Stromal cell of bone marrow (primary cell): ENCODE data around the gene MMP23B.
"Not testable (repeated sequence)": the region's sequence is repeated elsewhere in the genome, so short reads cannot be mapped to it uniquely, and the experiment has no call there.

Experiments
- DNase-seq: peaks from one replicate; pipeline ENCODE4 v3.0.0-alpha.2; 2012; ENCODE audit warnings: low read depth

The MMP23B gene

GRCh38 chr1:1631782-1632420 lies at the start of gene MMP23B:
Gene MMP23B (plus strand): TSS chr1:1632173. CDS start chr1:1632219, 46 bp downstream.
- DNase-seq: no peak

DNA sequence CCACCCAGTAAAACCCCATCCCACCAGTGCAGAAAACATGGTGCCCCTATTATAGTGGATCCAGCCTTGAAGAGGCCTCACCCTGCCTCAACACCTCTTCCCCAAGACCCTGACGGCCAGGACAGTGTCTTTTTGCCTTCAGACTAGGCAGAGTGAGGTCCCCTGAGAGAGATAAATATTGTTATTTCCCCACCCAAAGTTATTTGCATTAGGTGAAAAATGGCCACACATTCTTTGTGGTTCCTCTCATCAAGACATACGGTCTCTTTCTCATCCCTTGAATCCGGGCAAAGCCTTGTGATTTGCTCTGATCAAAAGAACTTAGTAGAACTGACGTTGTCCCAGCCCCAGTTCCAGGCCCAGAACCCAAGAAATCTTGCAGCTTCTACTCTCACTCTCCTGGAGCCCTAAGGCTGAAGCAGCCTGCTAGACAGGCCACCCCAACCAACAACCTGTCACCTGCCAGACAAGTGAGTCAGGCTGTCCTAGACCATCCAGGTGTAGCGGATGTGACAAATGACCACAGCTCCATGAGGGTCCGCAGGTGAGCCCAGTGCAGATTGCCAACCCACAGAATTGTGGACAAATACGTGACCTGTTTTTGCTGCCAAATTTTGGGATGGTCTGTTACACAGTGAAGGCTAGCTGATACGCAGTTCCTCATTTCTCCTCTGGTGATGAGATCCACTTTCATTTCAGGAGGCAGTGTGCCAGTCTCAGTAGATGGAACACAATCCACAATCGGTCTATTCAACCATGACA lies 49.2 kb upstream of the MMP23B start:
- DNase-seq: no peak

DNA sequence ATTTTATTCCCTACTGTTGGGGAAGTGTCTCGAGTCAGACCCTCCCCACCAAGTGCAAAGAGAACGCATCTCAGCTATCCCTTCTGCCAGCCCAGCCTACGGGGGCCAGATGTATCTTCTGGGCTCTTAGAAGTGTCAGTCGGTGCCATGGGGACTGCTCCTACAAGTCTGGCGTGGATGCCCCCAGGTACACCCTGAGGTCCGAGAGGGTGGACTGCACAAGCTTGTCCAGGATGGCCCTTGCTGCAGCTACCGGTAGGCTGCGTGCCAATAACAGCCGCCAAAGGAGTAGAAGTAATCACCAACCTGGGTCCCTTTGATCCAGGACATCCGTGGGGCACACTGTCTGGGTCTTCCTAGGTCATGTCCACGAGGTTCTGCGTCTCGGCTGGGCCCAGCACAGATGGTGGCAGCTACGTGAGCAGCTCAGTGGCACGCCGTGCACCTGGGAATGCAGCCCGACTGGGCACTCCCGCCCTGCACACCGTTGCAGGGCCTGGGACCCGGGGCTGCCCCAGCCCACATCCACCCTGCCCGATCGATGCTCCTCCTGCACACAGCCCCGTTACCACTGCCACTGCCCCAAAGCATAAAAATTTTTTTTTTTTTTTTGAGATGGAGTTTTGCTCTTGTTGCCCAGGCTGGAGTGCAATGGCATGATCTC lies 48.5 kb upstream of the MMP23B start:
- no peak for DNase-seq

DNA sequence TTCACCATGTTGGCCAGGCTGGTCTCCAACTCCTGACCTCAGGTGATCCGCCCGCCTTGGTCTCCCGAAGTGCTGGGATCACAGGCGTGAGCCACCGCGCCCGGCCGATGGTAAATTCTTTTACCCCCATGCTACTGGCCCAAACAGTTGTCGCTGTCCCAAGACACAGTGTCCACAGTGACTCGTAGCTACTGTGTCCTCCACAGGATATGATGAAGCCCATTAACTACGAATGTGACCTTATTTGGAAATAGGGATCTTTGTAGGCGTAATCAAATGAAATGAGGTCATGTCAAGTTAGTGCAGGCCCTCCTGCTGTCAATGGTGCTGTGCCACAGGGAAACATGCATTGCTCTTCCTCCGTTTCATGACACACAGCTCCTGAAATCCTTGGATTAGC lies 40.5 kb upstream of the MMP23B start:
- DNase-seq: no peak

DNA sequence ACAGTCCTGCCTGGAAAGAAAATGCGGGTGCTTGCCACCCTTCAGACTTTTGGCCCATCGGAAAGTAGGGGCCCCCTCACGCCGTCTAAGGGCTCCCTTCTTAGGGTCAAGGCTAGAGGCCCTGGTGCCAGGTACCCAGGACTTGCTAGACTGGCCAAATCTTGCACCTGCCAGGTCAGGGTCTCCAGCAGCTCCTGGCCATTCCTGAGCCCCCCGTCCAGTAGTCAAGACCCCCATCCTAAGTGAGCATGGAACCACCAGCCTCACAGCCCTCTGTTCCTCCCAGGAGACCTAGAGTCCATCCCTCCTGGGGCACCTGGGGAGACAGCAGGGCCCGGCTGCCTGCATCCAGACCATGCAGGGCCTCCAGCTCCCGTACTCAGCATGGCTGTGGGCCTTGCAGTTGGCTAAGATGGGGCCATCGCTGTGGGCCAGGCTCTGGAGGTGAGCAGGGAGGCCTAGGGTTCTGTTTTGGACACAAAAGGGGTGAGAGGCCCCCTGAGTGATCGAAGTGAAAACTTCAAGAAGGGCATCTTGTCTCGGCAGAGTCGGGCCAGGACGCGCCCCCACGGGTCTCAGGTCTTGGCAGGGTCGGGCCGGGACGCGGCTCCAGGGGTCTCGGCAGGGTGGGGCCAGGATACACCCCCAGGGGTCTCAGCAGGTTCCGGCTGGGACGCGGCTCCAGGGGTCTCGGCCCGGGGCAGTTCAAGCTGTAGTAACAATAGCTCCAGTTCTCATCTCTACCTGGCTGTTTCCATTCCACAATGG lies 38.0 kb upstream of the MMP23B start:
- no peak for DNase-seq

DNA sequence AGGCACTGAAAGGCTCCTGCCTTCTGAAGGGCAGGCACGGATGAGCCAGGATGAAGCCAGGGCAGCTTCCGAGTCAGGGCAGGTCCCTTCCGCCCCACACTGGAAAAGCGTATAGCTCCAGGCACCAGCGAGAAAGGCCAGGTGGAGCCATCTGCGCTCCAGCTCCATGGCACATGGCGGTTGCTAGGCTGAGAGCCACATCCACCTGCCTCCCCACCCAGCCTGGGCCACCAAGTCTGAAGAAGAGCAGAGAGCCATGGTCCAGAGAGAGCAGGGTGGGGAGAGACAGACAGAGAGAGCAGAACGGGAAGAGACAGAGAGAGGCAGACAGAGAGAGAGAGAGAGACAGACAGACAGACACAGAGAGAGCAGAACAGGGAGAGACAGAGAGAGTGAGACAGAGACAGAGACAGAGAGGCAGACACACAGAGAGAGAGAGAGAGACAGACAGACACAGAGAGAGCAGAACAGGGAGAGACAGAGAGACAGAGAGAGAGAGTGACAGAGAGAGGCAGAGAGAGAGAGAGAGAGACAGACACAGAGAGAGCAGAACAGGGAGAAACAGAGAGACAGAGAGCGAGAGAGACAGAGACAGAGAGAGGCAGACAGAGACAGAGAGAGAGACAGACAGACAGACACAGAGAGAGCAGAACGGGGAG lies 37.2 kb upstream of the MMP23B start:
- DNase-seq: no peak

GRCh38 chr1:1595341-1595740 lies 36.6 kb upstream of the MMP23B start:
- not testable (repeated sequence) for DNase-seq

- DNase-seq: no peak
These were observed 35.3 kb upstream of the MMP23B start for GRCh38 chr1:1596493-1597274.

DNA sequence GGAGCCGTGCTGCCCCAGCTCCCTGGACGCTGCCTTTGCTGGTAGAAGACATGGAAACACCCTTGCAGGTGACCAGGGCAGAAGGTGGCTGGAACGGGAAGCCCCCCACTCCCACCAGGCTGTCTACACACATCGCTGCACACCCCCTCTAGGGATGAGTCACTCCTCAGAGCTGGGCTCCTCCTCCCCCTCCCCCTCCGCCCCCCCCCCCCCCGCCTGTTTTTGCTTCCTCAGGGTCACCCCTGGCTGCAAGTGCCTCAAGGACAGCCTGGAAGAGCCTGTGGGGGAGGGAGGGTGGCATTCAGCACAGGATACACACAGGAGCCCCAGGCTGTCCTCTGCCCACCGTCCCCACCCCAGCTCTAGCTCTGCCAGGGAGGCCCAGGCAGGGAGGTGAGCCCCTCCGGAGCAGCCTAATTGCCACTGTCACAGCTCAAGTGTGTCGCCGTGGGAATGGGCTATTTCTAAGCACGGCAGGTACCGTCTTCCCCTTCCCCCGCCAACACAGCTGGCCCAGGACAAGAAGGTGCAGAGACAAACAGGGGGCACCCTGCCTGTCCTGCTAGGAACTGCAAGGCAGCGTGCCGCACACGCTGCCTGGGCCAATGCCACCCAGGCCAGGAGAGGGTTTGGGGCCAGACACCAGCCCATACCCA lies 34.6 kb upstream of the MMP23B start:
- no peak for DNase-seq

GRCh38 chr1:1598051-1598719 lies 33.8 kb upstream of the MMP23B start:
- no peak for DNase-seq

GRCh38 chr1:1598720-1599029 lies 33.3 kb upstream of the MMP23B start:
- no peak for DNase-seq

- no peak for DNase-seq
These were observed 32.7 kb upstream of the MMP23B start for GRCh38 chr1:1599030-1599934.

- DNase-seq: no peak
These were observed 31.8 kb upstream of the MMP23B start, which contains the start of gene FNDC10 for GRCh38 chr1:1599935-1600860. Gene FNDC10 (minus strand): TSS chr1:1600135. CDS start chr1:1600015, 120 bp downstream.

GRCh38 chr1:1600861-1601563 lies 31.0 kb upstream of the MMP23B start:
- no peak for DNase-seq

- DNase-seq: no peak
These were observed 30.2 kb upstream of the MMP23B start for GRCh38 chr1:1601564-1602303.

GRCh38 chr1:1602304-1602967 lies 29.5 kb upstream of the MMP23B start:
- DNase-seq: no peak
